Transverse colon (tissue), 4 donors: ENCODE measurements around the gene NDNF.

Experiments
- CTCF ChIP-seq, 5 experiments: fragments of 200-600 bp in 3 of 5; fragments of 450-650 bp in 2 of 5; sonication (generic) in 3 of 5; IDR thresholded peaks; 1 replicate in 2 of 5; 2 replicates in 3 of 5; pipeline ENCODE4 v1.5.1; 2016 to 2017; ENCODE audit warnings: antibody characterized with exemption in 5 of 5, inconsistent platforms in 3 of 5, mild to moderate bottlenecking in 2 of 5, moderate library complexity in 1 of 5
- POLR2AphosphoS5 ChIP-seq, 3 donors: sonication (generic); formaldehyde crosslinking; IDR thresholded peaks; one replicate each; pipeline ENCODE4 v1.6.1; 2016; ENCODE audit warnings: antibody characterized with exemption in 3 of 3

GRCh38 chr4:121108557-121108956 is 36.2 kb upstream of the NDNF start:
- TF ChIP-seq CTCF (IDR thresholded peaks at IDR 0.05) (no peak), POLR2AphosphoS5 (IDR thresholded peaks at IDR 0.05) (no peak)
